ENCODE measurements around the gene CCDC40.

The CCDC40 gene

GRCh38 chr17:80008383-80008840, 28.0 kb upstream of the CCDC40 start:
- TF ChIP-seq CTCF (IDR thresholded peaks at IDR 0.05; ENCODE audit: borderline replicate concordance, insufficient read depth, low read depth, low read length): peak; percentile 99

GRCh38 chr17:80008848-80009247, 27.6 kb upstream of the CCDC40 start:
- no peak for TF ChIP-seq CTCF (IDR thresholded peaks at IDR 0.05; ENCODE audit: borderline replicate concordance, insufficient read depth, low read depth, low read length)
- H3K4me3 ChIP-seq (ENCODE audit: low read depth, low read length): no peak overlapping the region

More at GRCh38 chr17:80008383-80008840, 28.0 kb upstream of the CCDC40 start:
- H3K4me3 ChIP-seq (ENCODE audit: low read depth, low read length): no peak overlapping the region

DNA sequence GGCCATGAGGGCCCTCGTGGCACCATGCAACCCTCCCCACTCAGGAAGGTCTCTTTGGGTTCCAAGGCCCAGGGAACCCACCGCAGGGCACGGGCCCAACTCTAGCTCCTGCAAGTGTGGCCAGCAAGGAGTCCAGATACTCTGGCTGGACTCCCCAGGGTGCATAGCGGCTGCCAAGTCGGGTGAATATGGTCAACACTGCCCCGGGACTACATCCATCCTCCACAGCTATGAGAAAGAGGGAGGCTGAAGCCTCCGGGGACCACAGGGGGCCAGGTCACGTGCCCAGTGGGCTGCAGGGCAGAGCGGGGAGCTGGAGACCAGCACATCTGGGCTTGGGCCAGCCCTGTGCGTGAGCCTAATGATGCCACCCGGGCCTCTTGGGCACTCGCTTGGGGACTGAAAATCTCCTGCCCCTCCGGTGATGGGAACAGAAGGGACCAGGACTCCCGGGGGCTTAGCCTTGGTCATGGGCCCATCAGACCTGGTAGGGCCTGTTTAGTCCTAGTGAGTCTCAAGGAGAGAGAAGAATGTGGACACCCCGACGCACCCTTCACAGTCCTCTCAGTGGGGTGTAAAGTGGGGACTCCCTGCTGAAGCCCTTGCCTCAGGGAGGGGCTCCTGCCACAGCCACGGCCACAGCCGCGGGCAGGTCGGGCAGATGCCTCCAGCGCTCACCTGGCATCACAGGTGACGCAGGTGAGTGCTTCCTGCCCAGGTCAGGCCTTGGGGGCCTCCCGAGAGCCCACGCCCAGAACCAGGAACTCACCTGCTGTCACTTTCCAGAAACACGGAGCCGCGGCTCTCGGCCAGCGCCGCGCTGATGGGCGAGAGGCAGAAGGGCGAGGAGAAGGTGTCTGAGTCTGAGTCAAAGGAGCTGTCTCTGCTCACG, 26.8 kb upstream of the CCDC40 start:
- no peak for TF ChIP-seq CTCF (IDR thresholded peaks at IDR 0.05; ENCODE audit: borderline replicate concordance, insufficient read depth, low read depth, low read length)
- no peak overlapping the region for H3K4me3 ChIP-seq (ENCODE audit: low read depth, low read length)

DNA sequence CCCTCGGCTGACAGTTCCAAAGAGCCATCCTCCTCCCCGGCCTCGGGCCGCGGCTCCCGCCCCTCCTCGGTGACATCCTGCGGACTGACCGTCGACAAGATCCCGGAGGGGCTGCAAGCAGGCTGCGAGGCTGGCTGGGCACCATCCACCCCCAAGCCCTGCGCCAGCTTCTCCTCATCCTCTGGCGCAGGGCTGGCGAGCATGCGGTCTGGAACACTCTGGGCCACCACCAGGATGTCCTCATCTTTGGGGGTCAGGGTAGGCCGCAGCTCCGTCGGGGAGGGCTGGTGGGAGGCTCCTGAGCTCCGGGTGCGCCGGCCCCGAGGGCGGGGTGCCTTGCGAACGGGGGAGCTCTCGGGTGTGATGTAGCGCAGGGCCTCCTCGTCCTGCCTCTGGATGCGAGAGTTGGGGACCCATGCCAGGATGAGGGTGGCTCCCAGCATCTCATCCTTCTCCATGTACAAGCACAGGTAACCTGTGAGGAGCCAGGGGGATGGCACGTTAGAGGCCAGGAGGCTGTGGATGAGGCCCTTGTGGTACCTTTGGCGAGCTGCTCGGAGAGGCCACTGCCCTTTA, 26.1 kb upstream of the CCDC40 start:
- H3K4me3 ChIP-seq (ENCODE audit: low read depth, low read length): no peak overlapping the region
- no peak for TF ChIP-seq CTCF (IDR thresholded peaks at IDR 0.05; ENCODE audit: borderline replicate concordance, insufficient read depth, low read depth, low read length)

- TF ChIP-seq CTCF (IDR thresholded peaks at IDR 0.05; ENCODE audit: borderline replicate concordance, insufficient read depth, low read depth, low read length): no peak
- no peak overlapping the region for H3K4me3 ChIP-seq (ENCODE audit: low read depth, low read length)
Measured at GRCh38 chr17:80011989-80012555, 24.4 kb upstream of the CCDC40 start.

- no peak overlapping the region for H3K4me3 ChIP-seq (ENCODE audit: low read depth, low read length)
- no peak for TF ChIP-seq CTCF (IDR thresholded peaks at IDR 0.05; ENCODE audit: borderline replicate concordance, insufficient read depth, low read depth, low read length)
Measured at GRCh38 chr17:80012765-80013741, 23.4 kb upstream of the CCDC40 start.

Measured in GM12875 (cell line).